C4-2B (cell line): Measurements from ENCODE around the gene STAB1.
A peak's percentile ranks its signal among the peaks of the same experiment; 100 is the strongest.

Experiments used
- H3K27ac ChIP-seq: fragments of 450-650 bp; 2 replicates; pipeline ENCODE4 v1.5.1; 2017
- CTCF ChIP-seq: fragments of 450-650 bp; conservative IDR thresholded peaks from 2 replicates; pipeline ENCODE4 v1.5.1; 2017; ENCODE audit warnings: mild to moderate bottlenecking
- ZFX ChIP-seq: fragments of 450-650 bp; IDR thresholded peaks from 2 replicates; pipeline ENCODE4 v1.6.1; 2017

STAB1 gene

GRCh38 chr3:52455283-52456168 lies 39.6 kb upstream of the STAB1 start, which contains the start of gene NISCH:
NISCH (plus strand) TSS chr3:52455604; CDS start chr3:52455642, 38 bp downstream.
- peak within 1 kb of the TSS; percentile 70 for H3K27ac ChIP-seq

GRCh38 chr3:52456169-52456799 lies 38.9 kb upstream of the STAB1 start:
- H3K27ac ChIP-seq: peak overlapping the region; percentile 70
- TF ChIP-seq ZFX: no peak
- no peak for TF ChIP-seq CTCF

More at GRCh38 chr3:52455283-52456168, 39.6 kb upstream of the STAB1 start, which contains the start of gene NISCH:
- TF ChIP-seq ZFX (no peak), CTCF (no peak)

GRCh38 chr3:52456800-52457183 lies 38.3 kb upstream of the STAB1 start:
- TF ChIP-seq CTCF (no peak), ZFX (no peak)
- H3K27ac ChIP-seq: peak overlapping the region; percentile 70; the same call in 1 of the 2 replicates

- no peak overlapping the region for H3K27ac ChIP-seq
- TF ChIP-seq ZFX (no peak), CTCF (no peak)
Measured at GRCh38 chr3:52458031-52458760, 36.9 kb upstream of the STAB1 start.

DNA sequence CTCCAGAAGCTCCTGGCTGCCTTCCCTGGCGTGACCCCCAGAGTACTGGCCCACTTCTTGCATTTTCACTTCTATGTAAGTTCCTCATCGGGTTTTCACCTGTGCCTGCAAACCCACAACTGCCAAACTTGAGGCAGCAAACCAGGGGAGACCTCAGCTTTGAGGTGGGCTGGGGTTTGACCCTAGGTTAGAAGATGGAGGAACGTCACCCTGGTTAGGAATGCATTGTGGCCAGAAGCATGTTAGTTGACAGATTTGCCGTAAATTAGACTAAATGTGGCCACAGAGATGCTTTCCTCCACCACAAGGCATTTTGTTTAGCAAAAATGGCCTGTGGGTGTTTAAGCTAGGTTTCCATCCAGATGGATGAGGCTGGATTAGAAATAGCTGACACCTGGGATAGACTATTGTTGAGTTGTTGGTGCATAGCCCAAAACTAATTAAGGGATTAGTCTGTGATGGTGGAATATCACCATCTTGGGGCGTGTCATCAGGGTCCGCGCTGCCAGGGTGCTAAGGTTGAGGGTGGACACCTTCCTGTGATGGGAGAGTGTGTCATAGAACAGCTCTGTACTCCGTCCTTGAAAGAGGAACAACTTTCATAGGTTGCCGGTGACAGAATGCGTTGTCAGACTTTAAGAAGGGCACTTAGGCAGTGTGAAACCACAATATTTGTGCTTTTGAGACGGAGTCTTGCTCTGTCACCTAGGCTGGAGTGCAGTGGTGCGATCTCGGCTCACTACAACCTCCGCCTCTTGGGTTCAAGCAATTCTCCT lies 36.2 kb upstream of the STAB1 start:
- TF ChIP-seq CTCF: no peak
- no peak overlapping the region for H3K27ac ChIP-seq

DNA sequence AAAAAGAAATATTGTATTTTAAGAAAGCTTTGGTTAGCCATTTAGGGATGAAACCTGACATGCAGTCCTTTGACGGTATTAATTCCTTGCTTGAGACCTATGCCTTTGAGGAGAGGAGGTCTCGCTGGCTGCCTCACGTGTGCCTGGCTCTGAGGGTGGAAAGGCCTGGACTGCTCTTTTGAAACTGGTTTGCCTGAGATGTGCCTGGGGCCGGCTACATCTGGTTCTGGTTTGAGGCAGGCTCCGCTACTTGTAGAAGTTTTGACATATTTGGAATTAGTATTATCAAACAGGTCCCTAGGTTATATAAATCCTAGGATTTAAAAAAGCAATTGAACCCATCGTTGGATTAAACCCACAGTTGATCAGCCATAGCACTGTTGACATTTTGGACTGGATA lies 33.3 kb upstream of the STAB1 start:
- H3K27ac ChIP-seq: no peak overlapping the region
- TF ChIP-seq CTCF: no peak
- TF ChIP-seq ZFX: no peak
